DOHH2 (cell line): ENCODE measurements around the gene CALU.

Experiments used
- H3F3A ChIP-seq: fragments of 200-600 bp; sonication (generic), shearing (Covaris generic); 2 replicates; pipeline ENCODE4 v1.6.0; 2016; ENCODE audit warnings: antibody characterized with exemption, mild to moderate bottlenecking; ENCODE audit not compliant: control insufficient read depth, insufficient read depth
- H3K27ac ChIP-seq: fragments of 200-600 bp; sonication (generic); 2 replicates; pipeline ENCODE4 v1.5.1; 2014; ENCODE audit warnings: low read depth, mild to moderate bottlenecking, low read length, moderate library complexity
- H3K27me3 ChIP-seq: fragments of 200-600 bp; sonication (generic); 2 replicates; pipeline ENCODE4 v1.6.1; 2014; ENCODE audit warnings: mild to moderate bottlenecking, low read length, mixed read lengths; ENCODE audit not compliant: control insufficient read depth
- H3K36me3 ChIP-seq: fragments of 200-600 bp; sonication (generic); 2 replicates; pipeline ENCODE4 v1.6.1; 2014; ENCODE audit warnings: mild to moderate bottlenecking, low read length, moderate library complexity, mixed read lengths; ENCODE audit not compliant: control insufficient read depth
- H3K4me1 ChIP-seq: fragments of 200-600 bp; sonication (generic); 2 replicates; pipeline ENCODE4 v1.6.1; 2014; ENCODE audit warnings: mild to moderate bottlenecking, low read length, mixed read lengths; ENCODE audit not compliant: control insufficient read depth
- H3K4me2 ChIP-seq: fragments of 200-600 bp; sonication (generic); 2 replicates; pipeline ENCODE4 v1.6.0; 2014; ENCODE audit warnings: mild to moderate bottlenecking, low read length, moderate library complexity
- H3K4me3 ChIP-seq: fragments of 200-600 bp; sonication (generic); 2 replicates; pipeline ENCODE4 v1.5.1; 2014; ENCODE audit warnings: mild to moderate bottlenecking, low read length, mixed read lengths
- H3K79me2 ChIP-seq: fragments of 200-600 bp; sonication (generic); 2 replicates; pipeline ENCODE4 v1.6.1; 2014; ENCODE audit warnings: mild to moderate bottlenecking, low read length, mixed read lengths; ENCODE audit not compliant: control insufficient read depth
- H3K9me2 ChIP-seq: fragments of 200-600 bp; sonication (generic); replicated peaks from 2 replicates; pipeline ENCODE4 v1.6.1; 2014; ENCODE audit warnings: mild to moderate bottlenecking, low read length, mixed read lengths; ENCODE audit not compliant: control insufficient read depth
- H3K9me3 ChIP-seq: fragments of 200-600 bp; sonication (generic); 2 replicates; pipeline ENCODE4 v1.6.1; 2014; ENCODE audit warnings: antibody characterized with exemption, low read length, mixed read lengths; ENCODE audit not compliant: control insufficient read depth, insufficient read depth
- H4K20me1 ChIP-seq: fragments of 200-600 bp; sonication (generic); 2 replicates; pipeline ENCODE4 v1.6.0; 2014; ENCODE audit warnings: low read depth, mild to moderate bottlenecking, antibody characterized with exemption, low read length, moderate library complexity; ENCODE audit not compliant: control insufficient read depth, insufficient read depth
- EZH2phosphoT487 ChIP-seq: fragments of 200-600 bp; sonication (generic); IDR thresholded peaks from 2 replicates; pipeline ENCODE4 v1.6.1; 2017; ENCODE audit warnings: borderline replicate concordance, mild to moderate bottlenecking, antibody characterized with exemption, low read length, moderate library complexity, mixed read lengths
- TF ChIP-seq, protein P1 (sequence below): fragments of 200-600 bp; sonication (generic); IDR thresholded peaks from one replicate; pipeline ENCODE4 v1.5.1; 2014; ENCODE audit warnings: antibody characterized with exemption, mild to moderate bottlenecking, low read depth, low read length; ENCODE audit not compliant: poor library complexity, severe bottlenecking

Gene CALU

DNA sequence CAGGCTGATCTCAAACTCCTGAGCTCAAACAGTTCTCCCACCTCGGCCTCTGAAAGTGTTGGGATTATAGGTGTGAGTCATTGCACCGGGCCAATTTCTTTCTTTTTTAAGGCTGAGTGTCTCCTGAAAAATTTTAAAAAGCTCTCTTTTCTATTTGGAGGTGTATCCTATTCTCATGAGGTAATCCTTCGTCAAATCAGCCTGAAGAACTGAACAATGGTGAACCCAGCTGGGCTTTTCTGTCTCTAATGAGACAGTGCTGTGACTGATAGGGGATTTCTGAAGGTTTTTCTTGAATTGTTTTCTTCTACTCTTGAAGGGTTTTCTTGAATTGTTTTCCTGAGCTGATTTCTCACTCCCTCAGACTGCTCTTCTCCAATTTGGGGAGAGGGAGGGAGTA is 30.9 kb upstream of the CALU start:
- H3K4me1 ChIP-seq = no peaks in the 10 kb centered on the region
- H3K27me3 ChIP-seq = peaks cover 16% of the 10 kb centered on the region
- no peak overlapping the region for H3K27ac ChIP-seq
- no peaks in the 10 kb centered on the region for H3K9me2 ChIP-seq
- H3K4me2 ChIP-seq = no peak overlapping the region
- TF ChIP-seq, protein P1, sequence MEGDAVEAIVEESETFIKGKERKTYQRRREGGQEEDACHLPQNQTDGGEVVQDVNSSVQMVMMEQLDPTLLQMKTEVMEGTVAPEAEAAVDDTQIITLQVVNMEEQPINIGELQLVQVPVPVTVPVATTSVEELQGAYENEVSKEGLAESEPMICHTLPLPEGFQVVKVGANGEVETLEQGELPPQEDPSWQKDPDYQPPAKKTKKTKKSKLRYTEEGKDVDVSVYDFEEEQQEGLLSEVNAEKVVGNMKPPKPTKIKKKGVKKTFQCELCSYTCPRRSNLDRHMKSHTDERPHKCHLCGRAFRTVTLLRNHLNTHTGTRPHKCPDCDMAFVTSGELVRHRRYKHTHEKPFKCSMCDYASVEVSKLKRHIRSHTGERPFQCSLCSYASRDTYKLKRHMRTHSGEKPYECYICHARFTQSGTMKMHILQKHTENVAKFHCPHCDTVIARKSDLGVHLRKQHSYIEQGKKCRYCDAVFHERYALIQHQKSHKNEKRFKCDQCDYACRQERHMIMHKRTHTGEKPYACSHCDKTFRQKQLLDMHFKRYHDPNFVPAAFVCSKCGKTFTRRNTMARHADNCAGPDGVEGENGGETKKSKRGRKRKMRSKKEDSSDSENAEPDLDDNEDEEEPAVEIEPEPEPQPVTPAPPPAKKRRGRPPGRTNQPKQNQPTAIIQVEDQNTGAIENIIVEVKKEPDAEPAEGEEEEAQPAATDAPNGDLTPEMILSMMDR = no peak
- TF ChIP-seq EZH2phosphoT487 = no peak
- H3K36me3 ChIP-seq = no peaks in the 10 kb centered on the region
- no peak overlapping the region for H3K4me3 ChIP-seq
- no peaks in the 10 kb centered on the region for H3F3A ChIP-seq
- H3K79me2 ChIP-seq = no peaks in the 10 kb centered on the region
- H3K9me3 ChIP-seq = no peaks in the 10 kb centered on the region
- no peaks in the 10 kb centered on the region for H4K20me1 ChIP-seq

DNA sequence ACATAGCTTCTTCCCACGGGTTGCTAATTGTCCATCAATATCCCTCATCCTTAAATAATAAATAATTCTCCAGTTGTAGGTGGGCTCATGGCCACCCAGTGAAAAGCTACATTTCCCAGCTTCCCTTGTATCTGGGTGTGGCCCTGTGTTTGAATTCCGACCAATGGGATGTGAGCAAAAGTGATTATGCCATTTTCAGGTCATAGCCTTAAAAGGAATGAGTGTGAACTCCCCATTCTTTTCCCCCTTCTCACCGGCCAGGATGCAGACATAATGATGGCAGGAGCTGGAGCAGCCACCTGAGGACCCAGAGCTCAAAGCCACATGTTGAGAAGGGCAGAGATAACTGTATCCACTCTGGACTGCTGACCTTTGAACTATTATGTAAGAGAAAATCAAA is 30.3 kb upstream of the CALU start:
- TF ChIP-seq, protein P1 = no peak
- no peak for TF ChIP-seq EZH2phosphoT487
- no peaks in the 10 kb centered on the region for H4K20me1 ChIP-seq
- no peaks in the 10 kb centered on the region for H3K9me3 ChIP-seq
- H3K27ac ChIP-seq = no peak overlapping the region
- no peaks in the 10 kb centered on the region for H3F3A ChIP-seq
- H3K9me2 ChIP-seq = no peaks in the 10 kb centered on the region
- no peaks in the 10 kb centered on the region for H3K4me1 ChIP-seq
- H3K27me3 ChIP-seq = peaks cover 13% of the 10 kb centered on the region; the same call in 1 of the 2 replicates
- H3K4me2 ChIP-seq = no peak overlapping the region
- H3K36me3 ChIP-seq = no peaks in the 10 kb centered on the region
- H3K4me3 ChIP-seq = no peak overlapping the region
- no peaks in the 10 kb centered on the region for H3K79me2 ChIP-seq

DNA sequence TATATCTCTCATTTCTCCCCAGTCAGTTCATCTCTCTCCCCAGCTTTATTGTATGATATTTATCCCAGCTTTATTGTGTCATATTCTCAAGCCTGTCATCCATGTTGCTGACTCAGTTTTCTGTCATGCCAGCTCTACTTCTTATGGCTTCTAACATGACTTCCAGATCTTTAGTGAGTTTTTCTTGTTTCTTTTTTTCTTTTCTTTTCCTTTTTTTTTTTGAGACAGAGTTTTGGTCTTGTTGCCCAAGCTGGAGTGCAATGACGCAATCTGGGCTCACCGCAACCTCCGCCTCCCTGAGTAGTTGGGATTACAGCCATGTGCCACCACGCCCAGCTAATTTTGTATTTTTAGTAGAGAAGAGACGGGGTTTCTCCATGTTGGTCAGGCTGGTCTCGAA is 28.7 kb upstream of the CALU start:
- H3K4me1 ChIP-seq = no peaks in the 10 kb centered on the region
- no peak for TF ChIP-seq EZH2phosphoT487
- TF ChIP-seq, protein P1 = no peak
- peaks cover 17% of the 10 kb centered on the region for H3K27me3 ChIP-seq
- H3K27ac ChIP-seq = no peak overlapping the region
- H3K36me3 ChIP-seq = no peaks in the 10 kb centered on the region
- H3F3A ChIP-seq = no peaks in the 10 kb centered on the region
- H3K4me3 ChIP-seq = no peak overlapping the region
- no peaks in the 10 kb centered on the region for H3K9me3 ChIP-seq
- H3K4me2 ChIP-seq = no peak overlapping the region
- no peaks in the 10 kb centered on the region for H4K20me1 ChIP-seq
- H3K9me2 ChIP-seq = no peaks in the 10 kb centered on the region
- H3K79me2 ChIP-seq = no peaks in the 10 kb centered on the region

DNA sequence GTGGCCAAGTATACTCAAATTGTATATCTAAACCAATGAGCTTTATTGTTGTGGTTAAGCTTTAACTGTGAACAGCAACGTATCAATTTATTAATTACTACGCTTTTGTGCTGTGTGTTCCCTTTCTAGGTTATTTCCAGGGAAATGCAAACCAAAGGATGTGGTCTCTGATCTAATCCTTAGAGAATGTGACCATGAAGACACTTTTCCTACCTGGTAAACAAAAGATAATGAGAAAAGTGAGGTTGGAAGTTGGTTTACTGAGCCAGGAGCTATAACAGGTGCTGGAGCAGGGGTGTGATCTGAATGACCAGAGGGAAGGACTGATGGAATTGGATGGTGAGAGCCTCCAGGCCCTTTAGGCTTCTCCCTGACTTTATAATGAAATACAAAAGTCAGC is 25.4 kb upstream of the CALU start:
- Histone ChIP-seq H3K4me2 (no peak overlapping the region), H3K36me3 (no peaks in the 10 kb centered on the region), H3F3A (no peaks in the 10 kb centered on the region), H3K9me3 (no peaks in the 10 kb centered on the region), H3K4me1 (no peaks in the 10 kb centered on the region), H3K4me3 (no peak overlapping the region), H3K27me3 (peaks cover 21% of the 10 kb centered on the region), H4K20me1 (no peaks in the 10 kb centered on the region), H3K9me2 (no peaks in the 10 kb centered on the region), H3K79me2 (no peaks in the 10 kb centered on the region), H3K27ac (no peak overlapping the region)
- TF ChIP-seq, protein P1 = no peak
- TF ChIP-seq EZH2phosphoT487 = no peak
